ENCODE results near the gene CAMKK1.

- no peak for TF ChIP-seq CTCF (conservative IDR thresholded peaks at IDR 0.05; ENCODE audit: low read depth in 2 of 2)
- TF ChIP-seq, protein P1, sequence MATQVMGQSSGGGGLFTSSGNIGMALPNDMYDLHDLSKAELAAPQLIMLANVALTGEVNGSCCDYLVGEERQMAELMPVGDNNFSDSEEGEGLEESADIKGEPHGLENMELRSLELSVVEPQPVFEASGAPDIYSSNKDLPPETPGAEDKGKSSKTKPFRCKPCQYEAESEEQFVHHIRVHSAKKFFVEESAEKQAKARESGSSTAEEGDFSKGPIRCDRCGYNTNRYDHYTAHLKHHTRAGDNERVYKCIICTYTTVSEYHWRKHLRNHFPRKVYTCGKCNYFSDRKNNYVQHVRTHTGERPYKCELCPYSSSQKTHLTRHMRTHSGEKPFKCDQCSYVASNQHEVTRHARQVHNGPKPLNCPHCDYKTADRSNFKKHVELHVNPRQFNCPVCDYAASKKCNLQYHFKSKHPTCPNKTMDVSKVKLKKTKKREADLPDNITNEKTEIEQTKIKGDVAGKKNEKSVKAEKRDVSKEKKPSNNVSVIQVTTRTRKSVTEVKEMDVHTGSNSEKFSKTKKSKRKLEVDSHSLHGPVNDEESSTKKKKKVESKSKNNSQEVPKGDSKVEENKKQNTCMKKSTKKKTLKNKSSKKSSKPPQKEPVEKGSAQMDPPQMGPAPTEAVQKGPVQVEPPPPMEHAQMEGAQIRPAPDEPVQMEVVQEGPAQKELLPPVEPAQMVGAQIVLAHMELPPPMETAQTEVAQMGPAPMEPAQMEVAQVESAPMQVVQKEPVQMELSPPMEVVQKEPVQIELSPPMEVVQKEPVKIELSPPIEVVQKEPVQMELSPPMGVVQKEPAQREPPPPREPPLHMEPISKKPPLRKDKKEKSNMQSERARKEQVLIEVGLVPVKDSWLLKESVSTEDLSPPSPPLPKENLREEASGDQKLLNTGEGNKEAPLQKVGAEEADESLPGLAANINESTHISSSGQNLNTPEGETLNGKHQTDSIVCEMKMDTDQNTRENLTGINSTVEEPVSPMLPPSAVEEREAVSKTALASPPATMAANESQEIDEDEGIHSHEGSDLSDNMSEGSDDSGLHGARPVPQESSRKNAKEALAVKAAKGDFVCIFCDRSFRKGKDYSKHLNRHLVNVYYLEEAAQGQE (IDR thresholded peaks at IDR 0.05; ENCODE audit: unreplicated experiment), result no peak
- no peak for TF ChIP-seq POLR2AphosphoS5 (IDR thresholded peaks at IDR 0.05; ENCODE audit: low read depth)
- no peak for TF ChIP-seq ZNF331 (CRISPR knock-in tag; IDR thresholded peaks at IDR 0.05; ENCODE audit: low read depth)
- TF ChIP-seq EZH2phosphoT487 (IDR thresholded peaks at IDR 0.05; ENCODE audit: unreplicated experiment), result no peak
- TF ChIP-seq EZH2 (IDR thresholded peaks at IDR 0.05; ENCODE audit: low read depth, unreplicated experiment), result no peak
- TF ChIP-seq, protein P2, sequence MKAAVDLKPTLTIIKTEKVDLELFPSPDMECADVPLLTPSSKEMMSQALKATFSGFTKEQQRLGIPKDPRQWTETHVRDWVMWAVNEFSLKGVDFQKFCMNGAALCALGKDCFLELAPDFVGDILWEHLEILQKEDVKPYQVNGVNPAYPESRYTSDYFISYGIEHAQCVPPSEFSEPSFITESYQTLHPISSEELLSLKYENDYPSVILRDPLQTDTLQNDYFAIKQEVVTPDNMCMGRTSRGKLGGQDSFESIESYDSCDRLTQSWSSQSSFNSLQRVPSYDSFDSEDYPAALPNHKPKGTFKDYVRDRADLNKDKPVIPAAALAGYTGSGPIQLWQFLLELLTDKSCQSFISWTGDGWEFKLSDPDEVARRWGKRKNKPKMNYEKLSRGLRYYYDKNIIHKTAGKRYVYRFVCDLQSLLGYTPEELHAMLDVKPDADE (IDR thresholded peaks at IDR 0.05), result no peak
- TF ChIP-seq ZNF114 (CRISPR knock-in tag; IDR thresholded peaks at IDR 0.05), result no peak
- TF ChIP-seq CREB1 (CRISPR knock-in tag; IDR thresholded peaks at IDR 0.05; ENCODE audit: low read depth), result no peak
These were observed 41.3 kb downstream of the CAMKK1 start for GRCh38 chr17:3851461-3852100.

Data from GM23338 (cell line).